GM12878 (cell line): ENCODE measurements around the gene OLFML2B. TPM values are rescaled to one million over a fixed set of nuclear protein-coding genes. Genes with fewer than 3 reads are reported as not detected.

Experiments used
- ATAC-seq: fragments of 200-7000 bp; cut with Tn5 transposase; 3 replicates; pipeline ENCODE4 v1.9.1; 2020; ENCODE audit warnings: mild to moderate bottlenecking, moderate library complexity
- BruUV-seq: library from RNA; stranded (reverse); fragments of 400-500 nt; replicated peaks from 2 replicates; lab custom pipeline; 2021; lab: Mats Ljungman, UMichigan
- CTCF ChIA-PET: fragments of 300-600 bp; sonication (Branson Sonifier 250); formaldehyde crosslinking; extraction: SDS; loops from one replicate; lab custom pipeline; 2021; ENCODE audit warnings: inconsistent platforms; lab: Yijun Ruan, JAX
- POLR2A ChIA-PET: fragments of 350-600 bp; formaldehyde crosslinking; extraction: SDS; loops from one replicate; lab custom pipeline; 2021; ENCODE audit warnings: inconsistent platforms; lab: Charles Lee
- RAD21 ChIA-PET: fragments of 300-600 bp; sonication (Branson Sonifier 250); formaldehyde crosslinking; loops from one replicate; lab custom pipeline; 2023; ENCODE audit warnings: antibody characterized with exemption; ENCODE audit not compliant: unreplicated experiment; lab: Charles Lee
- SMC1A ChIA-PET: fragments of 300-600 bp; sonication (Branson Sonifier 250); formaldehyde crosslinking; loops from one replicate; lab custom pipeline; 2023; ENCODE audit not compliant: unreplicated experiment, uncharacterized antibody; lab: Charles Lee
- DNase-seq: peaks from one replicate; pipeline ENCODE4 v3.0.0-alpha.2; 2011; ENCODE audit warnings: low read depth, low spot score
- FAIRE-seq: peaks from 3 replicates; lab custom pipeline; 2011; peaks lifted over from hg19 to GRCh38; lab: Jason Lieb, UNC
- H2AFZ ChIP-seq: 2 replicates; pipeline ENCODE4 v1.6.0; 2011; ENCODE audit warnings: low read depth, low read length, control low read depth; ENCODE audit not compliant: control insufficient read depth
- H3K27ac ChIP-seq: 2 replicates; pipeline ENCODE4 v1.5.1; 2011; ENCODE audit warnings: control low read depth; ENCODE audit not compliant: control insufficient read depth, insufficient read depth
- H3K27me3 ChIP-seq, 2 experiments: replicated peaks in 1 of 2; 2 replicates each; pipeline versions ENCODE4 v1.6.0 to v1.6.1; 2011; ENCODE audit warnings: low read length in 1 of 2; ENCODE audit not compliant: control insufficient read depth in 2 of 2, insufficient read depth in 2 of 2
- H3K36me3 ChIP-seq, 2 experiments: 2 replicates each; pipeline ENCODE4 v1.5.1; 2011; ENCODE audit warnings: low read length in 1 of 2; ENCODE audit not compliant: control insufficient read depth in 2 of 2, insufficient read depth in 2 of 2
- H3K4me1 ChIP-seq: 2 replicates; pipeline ENCODE4 v1.6.1; 2011; ENCODE audit warnings: mild to moderate bottlenecking, low read length, moderate library complexity, mixed read lengths; ENCODE audit not compliant: control insufficient read depth, insufficient read depth
- H3K4me2 ChIP-seq: 2 replicates; pipeline ENCODE4 v1.6.0; 2011; ENCODE audit warnings: control low read depth; ENCODE audit not compliant: control insufficient read depth, insufficient read depth
- H3K4me3 ChIP-seq: fragments of 200-600 bp; sonication (generic); 2 replicates; pipeline ENCODE4 v1.5.1; 2016
- H3K79me2 ChIP-seq: 2 replicates; pipeline ENCODE4 v1.6.0; 2011; ENCODE audit warnings: low read length; ENCODE audit not compliant: control insufficient read depth, insufficient read depth
- H3K9ac ChIP-seq: 2 replicates; pipeline ENCODE4 v1.8.0; 2011; ENCODE audit warnings: low read length, control low read depth, mixed read lengths; ENCODE audit not compliant: control insufficient read depth, insufficient read depth
- H3K9me3 ChIP-seq: replicated peaks from 3 replicates; pipeline ENCODE4 v1.5.1; 2011; ENCODE audit warnings: mild to moderate bottlenecking, low read length; ENCODE audit not compliant: control insufficient read depth, insufficient read depth
- H4K20me1 ChIP-seq: 2 replicates; pipeline ENCODE4 v1.6.0; 2011; ENCODE audit not compliant: control insufficient read depth, insufficient read depth
- CHD1 ChIP-seq: IDR thresholded peaks from 2 replicates; pipeline ENCODE4 v1.6.1; 2012; ENCODE audit warnings: low read depth, low read length, improper control_type of control experiment
- YBX1 ChIP-seq: fragments of 450-650 bp; IDR thresholded peaks from 2 replicates; pipeline ENCODE4 v1.6.1; 2016; ENCODE audit warnings: antibody characterized with exemption
- YY1 ChIP-seq: IDR thresholded peaks from 2 replicates; pipeline ENCODE4 v1.6.1; 2011; ENCODE audit warnings: low read depth, mild to moderate bottlenecking, low read length
- ZNF274 ChIP-seq: IDR thresholded peaks from one replicate; pipeline ENCODE4 v1.8.0; 2011; ENCODE audit not compliant: insufficient read length, insufficient read depth
- WGBS: methylation state at CpG from one replicate; pipeline ENCODE4 v1.1.6; 2016; ENCODE audit warnings: low lambda C conversion rate; ENCODE audit not compliant: insufficient replicate concordance, insufficient coverage; ENCODE audit errors: missing lambda C conversion rate; 5-methylcytosine and 5-hydroxymethylcytosine counted together
- in situ Hi-C: fragments of 300-500 bp; cut with MboI; formaldehyde crosslinking; loops from 9 replicates; pipeline ENCODE4 v1.14.3; 2018; ENCODE audit warnings: mixed read lengths
- intact Hi-C: fragments of 100-400 bp; cut with micrococcal nuclease; formaldehyde crosslinking; loops from one replicate; pipeline ENCODE4 v1.14.2; 2022; ENCODE audit not compliant: unreplicated experiment
- polyA plus RNA-seq, 11 experiments: library from polyadenylated mRNA; depleted of rRNA in 4 of 11; unstranded in 6 of 11; stranded (reverse) in 5 of 11; fragments of >200 nt; fragmentation: Nextera tagmentation in 4 of 11; fragmentation: Illumina TruSeq in 1 of 11; extraction: Ambion mirVana in 4 of 11; extraction: Trizol in 1 of 11; gene quantifications; 1 replicate in 1 of 11; 2 replicates in 10 of 11; pipeline versions ENCODE4 v1.2.1 to v1.2.3, GENCODE V29; 2011 to 2016; ENCODE audit warnings: inconsistent platforms in 2 of 11, missing spikeins in 2 of 11, low read depth in 1 of 11
- total RNA-seq, 4 experiments: library from RNA; depleted of rRNA in 3 of 4; stranded (reverse); fragments of >200 nt in 3 of 4; fragmentation: Illumina TruSeq in 1 of 4; extraction: Trizol in 1 of 4; gene quantifications; 2 replicates each; pipeline versions ENCODE4 v1.2.1 to v1.2.3, GENCODE V29; 2013 to 2021
- TF ChIP-seq, protein P1 (sequence below): IDR thresholded peaks from 2 replicates; pipeline ENCODE4 v1.6.1; 2011; ENCODE audit warnings: mild to moderate bottlenecking, low read depth, low read length, moderate library complexity; ENCODE audit not compliant: insufficient replicate concordance
- TF ChIP-seq, protein P2 (sequence below): IDR thresholded peaks from 2 replicates; pipeline ENCODE4 v1.6.1; 2011; ENCODE audit warnings: low read depth, low read length, improper control_type of control experiment, borderline replicate concordance
- TF ChIP-seq, protein P3 (sequence below): fragments of 450-650 bp; IDR thresholded peaks from 2 replicates; pipeline ENCODE4 v1.6.1; 2017; ENCODE audit warnings: low read depth, mild to moderate bottlenecking, moderate library complexity

OLFML2B gene
- total and polyA plus RNA-seq, 10 of the 15 experiments (the other 5 are each of a cell fraction or from before 2014, with no cell fraction given), result not detected

DNA sequence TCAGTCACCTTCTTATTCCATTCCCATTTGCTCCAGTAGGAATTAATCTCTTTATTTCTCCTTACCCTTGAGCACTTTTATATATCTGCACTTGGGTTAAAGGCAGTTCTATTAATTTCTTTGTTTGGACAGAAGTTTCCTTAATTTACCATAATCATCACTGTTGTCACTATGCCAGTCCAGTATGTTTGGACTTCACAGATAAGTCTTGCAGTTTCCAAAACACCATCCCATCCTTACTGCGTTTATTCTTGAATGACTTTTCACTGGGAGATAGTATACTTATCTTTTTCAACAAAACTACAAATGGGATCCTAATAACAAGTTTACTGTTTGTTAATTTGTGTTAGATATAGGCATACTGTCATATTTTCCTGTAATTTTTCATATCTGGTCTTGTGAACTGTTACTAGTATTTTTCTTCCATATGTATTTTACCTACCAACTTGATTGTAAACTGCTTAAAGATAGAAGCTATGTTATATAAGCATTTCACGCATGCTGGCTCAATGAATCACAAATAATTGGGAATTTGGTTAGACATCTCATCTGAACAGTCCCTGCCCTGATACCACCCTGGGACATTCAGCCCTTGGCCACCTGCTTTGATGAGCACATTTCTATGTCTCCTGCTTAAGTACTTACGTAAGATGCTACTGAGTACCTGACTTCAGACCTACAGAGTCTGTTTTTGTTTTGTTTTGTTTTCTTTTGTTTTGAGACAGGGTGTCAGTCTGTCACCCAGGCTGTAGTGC is 78.2 kb downstream of the OLFML2B start:
- Histone ChIP-seq H3K4me3 (no peak overlapping the region), H3K9ac (no peak overlapping the region), H3K27me3 (no peaks in the 10 kb centered on the region), H4K20me1 (no peaks in the 10 kb centered on the region), H3K27ac (no peak overlapping the region), H3K4me2 (no peak overlapping the region), H3K9me3 (no peaks in the 10 kb centered on the region), H3K4me1 (no peaks in the 10 kb centered on the region), H2AFZ (no peak overlapping the region), H3K36me3 (peaks cover 0 to 5% of the 10 kb centered on the region in 2 experiments; a peak in 2 of 4 replicates), H3K79me2 (no peaks in the 10 kb centered on the region)
- FAIRE-seq, result no peak
- TF ChIP-seq YBX1 (no peak), ZNF274 (no peak), CHD1 (no peak)
- TF ChIP-seq, protein P1, sequence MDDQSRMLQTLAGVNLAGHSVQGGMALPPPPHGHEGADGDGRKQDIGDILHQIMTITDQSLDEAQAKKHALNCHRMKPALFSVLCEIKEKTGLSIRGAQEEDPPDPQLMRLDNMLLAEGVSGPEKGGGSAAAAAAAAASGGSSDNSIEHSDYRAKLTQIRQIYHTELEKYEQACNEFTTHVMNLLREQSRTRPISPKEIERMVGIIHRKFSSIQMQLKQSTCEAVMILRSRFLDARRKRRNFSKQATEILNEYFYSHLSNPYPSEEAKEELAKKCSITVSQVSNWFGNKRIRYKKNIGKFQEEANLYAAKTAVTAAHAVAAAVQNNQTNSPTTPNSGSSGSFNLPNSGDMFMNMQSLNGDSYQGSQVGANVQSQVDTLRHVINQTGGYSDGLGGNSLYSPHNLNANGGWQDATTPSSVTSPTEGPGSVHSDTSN, result no peak
- in situ Hi-C loops, result no loop called here
- RAD21 ChIA-PET, result no interaction called here
- SMC1A ChIA-PET, result no interaction called here
- intact Hi-C loops, result no loop called here
- WGBS, result 98% methylated on average over 3 of the region's 3 CpGs
- DNase-seq, result no peak
- ATAC-seq, result no peak
- CTCF ChIA-PET, result interaction anchor here (1.0 kb wide), 1 partner anchor 12 kb away, joined by 3 read pairs; no protein-coding TSS in a partner anchor
- POLR2A ChIA-PET, result no interaction called here
- BruUV-seq, result no TSS peak

DNA sequence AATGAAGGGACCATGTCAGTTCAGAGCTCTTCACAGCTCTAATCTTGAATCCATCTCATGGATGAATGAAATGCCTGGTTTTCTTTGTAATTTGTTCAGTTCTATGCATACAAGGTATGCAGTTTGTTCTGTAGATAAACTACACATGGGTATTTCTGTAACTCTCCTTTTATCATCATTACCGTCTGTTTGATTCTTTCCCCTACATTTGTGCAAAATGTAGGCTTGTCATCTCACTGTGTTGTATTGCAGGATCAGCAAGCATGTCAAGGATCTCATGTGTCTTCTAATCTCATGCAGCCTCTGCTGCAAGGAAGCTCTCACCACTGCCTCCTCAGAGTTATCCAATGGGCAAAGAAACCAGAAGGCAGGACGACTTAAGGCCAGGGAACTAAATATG is 79.3 kb downstream of the OLFML2B start:
- in situ Hi-C loops, result no loop called here
- H4K20me1 ChIP-seq, result no peaks in the 10 kb centered on the region
- H3K9me3 ChIP-seq, result no peaks in the 10 kb centered on the region
- 100% methylated on average over 2 of the region's 2 CpGs for WGBS
- H3K79me2 ChIP-seq, result no peaks in the 10 kb centered on the region
- ChIA-PET RAD21 (no interaction called here), SMC1A (interaction anchor here (1.2 to 1.3 kb wide), 2 partner anchors 13 to 92 kb away, joined by 3 read pairs; no protein-coding TSS in a partner anchor), POLR2A (no interaction called here)
- H3K27me3 ChIP-seq, result no peaks in the 10 kb centered on the region
- no peak overlapping the region for H3K27ac ChIP-seq
- no peak overlapping the region for H3K9ac ChIP-seq
- TF ChIP-seq, protein P2, sequence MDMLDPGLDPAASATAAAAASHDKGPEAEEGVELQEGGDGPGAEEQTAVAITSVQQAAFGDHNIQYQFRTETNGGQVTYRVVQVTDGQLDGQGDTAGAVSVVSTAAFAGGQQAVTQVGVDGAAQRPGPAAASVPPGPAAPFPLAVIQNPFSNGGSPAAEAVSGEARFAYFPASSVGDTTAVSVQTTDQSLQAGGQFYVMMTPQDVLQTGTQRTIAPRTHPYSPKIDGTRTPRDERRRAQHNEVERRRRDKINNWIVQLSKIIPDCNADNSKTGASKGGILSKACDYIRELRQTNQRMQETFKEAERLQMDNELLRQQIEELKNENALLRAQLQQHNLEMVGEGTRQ, result no peak
- TF ChIP-seq, protein P3, sequence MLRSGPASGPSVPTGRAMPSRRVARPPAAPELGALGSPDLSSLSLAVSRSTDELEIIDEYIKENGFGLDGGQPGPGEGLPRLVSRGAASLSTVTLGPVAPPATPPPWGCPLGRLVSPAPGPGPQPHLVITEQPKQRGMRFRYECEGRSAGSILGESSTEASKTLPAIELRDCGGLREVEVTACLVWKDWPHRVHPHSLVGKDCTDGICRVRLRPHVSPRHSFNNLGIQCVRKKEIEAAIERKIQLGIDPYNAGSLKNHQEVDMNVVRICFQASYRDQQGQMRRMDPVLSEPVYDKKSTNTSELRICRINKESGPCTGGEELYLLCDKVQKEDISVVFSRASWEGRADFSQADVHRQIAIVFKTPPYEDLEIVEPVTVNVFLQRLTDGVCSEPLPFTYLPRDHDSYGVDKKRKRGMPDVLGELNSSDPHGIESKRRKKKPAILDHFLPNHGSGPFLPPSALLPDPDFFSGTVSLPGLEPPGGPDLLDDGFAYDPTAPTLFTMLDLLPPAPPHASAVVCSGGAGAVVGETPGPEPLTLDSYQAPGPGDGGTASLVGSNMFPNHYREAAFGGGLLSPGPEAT, result no peak
- TF ChIP-seq YY1, result no peak
- TF ChIP-seq, all 136 proteins: peak for 0
- FAIRE-seq, result no peak
- Histone ChIP-seq H2AFZ (no peak overlapping the region), H3K4me3 (no peak overlapping the region), H3K36me3 (peaks cover 0 to 5% of the 10 kb centered on the region in 2 experiments; a peak in 3 of 4 replicates), H3K4me2 (no peak overlapping the region), H3K4me1 (no peaks in the 10 kb centered on the region)
- CTCF ChIA-PET, result interaction anchor here (1.0 kb wide), 1 partner anchor 13 kb away, joined by 3 read pairs; no protein-coding TSS in a partner anchor
- intact Hi-C loops, result no loop called here
- no TSS peak for BruUV-seq
- no peak for ATAC-seq
- no peak for DNase-seq
